Measurements from ENCODE around the gene KRTAP12-4. TPM values are rescaled to one million over a fixed set of nuclear protein-coding genes. Genes with fewer than 3 reads are reported as not detected.
A peak's percentile ranks its signal among the peaks of the same experiment; 100 is the strongest.

Gene KRTAP12-4
- total and polyA plus RNA-seq, 7 donors: not detected

DNA sequence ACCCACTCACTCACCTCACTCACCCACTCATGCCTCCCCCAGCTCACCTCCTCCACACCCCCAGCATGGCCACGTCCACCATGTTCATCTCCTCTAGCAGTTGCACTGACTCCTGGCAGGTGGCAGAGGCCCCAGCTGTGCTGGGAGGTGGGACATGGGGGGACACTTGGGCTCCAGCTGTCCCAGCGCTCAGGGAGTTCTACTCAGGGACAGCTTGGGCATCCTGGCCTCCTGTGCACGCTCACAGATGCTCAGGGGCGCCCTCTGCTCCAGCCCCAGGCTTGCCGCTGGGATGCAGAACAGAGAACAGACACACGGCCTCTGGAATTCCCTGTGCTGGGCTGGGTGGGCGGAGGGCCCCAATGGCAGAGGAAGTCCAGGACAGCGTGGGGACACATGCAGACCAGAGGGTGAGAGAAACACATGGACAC lies 37.4 kb downstream of the KRTAP12-4 start:
- ATAC-seq: no peak
- no peak for DNase-seq

DNA sequence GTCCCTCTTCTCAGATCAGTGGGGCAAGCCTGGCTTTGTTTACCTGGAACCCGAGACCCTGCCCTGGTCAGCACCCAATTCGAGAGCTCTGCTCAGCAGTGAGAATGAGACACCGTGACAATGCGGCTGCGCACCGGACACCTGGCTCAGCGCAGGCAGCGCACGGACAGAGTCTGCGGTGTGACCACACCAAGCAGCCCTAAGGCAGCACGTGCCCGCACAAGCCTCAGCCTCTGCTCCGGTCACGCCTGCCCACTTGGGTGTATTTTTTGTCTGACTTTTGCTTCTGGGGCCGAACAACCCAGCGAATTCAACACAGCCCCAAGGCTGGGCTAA lies 37.9 kb downstream of the KRTAP12-4 start:
- no peak for DNase-seq
- Histone ChIP-seq H3K9me3 (no peaks in the 10 kb centered on the region), H3K4me3 (no peak overlapping the region), H3K36me3 (ENCODE audit: insufficient read depth in 1 of 2, low read depth in 1 of 2) (no peaks in the 10 kb centered on the region), H3K27me3 (ENCODE audit: insufficient read depth in 3 of 3, low read length in 2 of 3) (peaks cover 0 to 39% (median 13%) of the 10 kb centered on the region in 3 donors), H3K4me1 (no peaks in the 10 kb centered on the region), H3K27ac (no peak overlapping the region)
- no peak for ATAC-seq
- TF ChIP-seq, protein P1, sequence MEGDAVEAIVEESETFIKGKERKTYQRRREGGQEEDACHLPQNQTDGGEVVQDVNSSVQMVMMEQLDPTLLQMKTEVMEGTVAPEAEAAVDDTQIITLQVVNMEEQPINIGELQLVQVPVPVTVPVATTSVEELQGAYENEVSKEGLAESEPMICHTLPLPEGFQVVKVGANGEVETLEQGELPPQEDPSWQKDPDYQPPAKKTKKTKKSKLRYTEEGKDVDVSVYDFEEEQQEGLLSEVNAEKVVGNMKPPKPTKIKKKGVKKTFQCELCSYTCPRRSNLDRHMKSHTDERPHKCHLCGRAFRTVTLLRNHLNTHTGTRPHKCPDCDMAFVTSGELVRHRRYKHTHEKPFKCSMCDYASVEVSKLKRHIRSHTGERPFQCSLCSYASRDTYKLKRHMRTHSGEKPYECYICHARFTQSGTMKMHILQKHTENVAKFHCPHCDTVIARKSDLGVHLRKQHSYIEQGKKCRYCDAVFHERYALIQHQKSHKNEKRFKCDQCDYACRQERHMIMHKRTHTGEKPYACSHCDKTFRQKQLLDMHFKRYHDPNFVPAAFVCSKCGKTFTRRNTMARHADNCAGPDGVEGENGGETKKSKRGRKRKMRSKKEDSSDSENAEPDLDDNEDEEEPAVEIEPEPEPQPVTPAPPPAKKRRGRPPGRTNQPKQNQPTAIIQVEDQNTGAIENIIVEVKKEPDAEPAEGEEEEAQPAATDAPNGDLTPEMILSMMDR (IDR thresholded peaks at IDR 0.05): no peak
- intact Hi-C loops (cut with DNase I): no loop called here
- 53 to 71% (median 64%) methylated on average over 16 of the region's 16 CpGs for WGBS, 3 donors

More for the DNA sequence above, 37.4 kb downstream of the KRTAP12-4 start:
- peaks cover 0 to 39% (median 8%) of the 10 kb centered on the region in 3 donors for H3K27me3 ChIP-seq (ENCODE audit: insufficient read depth in 3 of 3, low read length in 2 of 3)
- intact Hi-C loops (cut with DNase I): no loop called here
- H3K4me1 ChIP-seq: no peaks in the 10 kb centered on the region
- H3K4me3 ChIP-seq: no peak overlapping the region
- 40 to 52% (median 45%) methylated on average over 8 of the region's 8 CpGs for WGBS, 3 donors
- TF ChIP-seq, protein P1 (IDR thresholded peaks at IDR 0.05): no peak
- no peaks in the 10 kb centered on the region for H3K36me3 ChIP-seq (ENCODE audit: insufficient read depth in 1 of 2, low read depth in 1 of 2)
- H3K9me3 ChIP-seq: no peaks in the 10 kb centered on the region
- H3K27ac ChIP-seq: no peak overlapping the region

DNA sequence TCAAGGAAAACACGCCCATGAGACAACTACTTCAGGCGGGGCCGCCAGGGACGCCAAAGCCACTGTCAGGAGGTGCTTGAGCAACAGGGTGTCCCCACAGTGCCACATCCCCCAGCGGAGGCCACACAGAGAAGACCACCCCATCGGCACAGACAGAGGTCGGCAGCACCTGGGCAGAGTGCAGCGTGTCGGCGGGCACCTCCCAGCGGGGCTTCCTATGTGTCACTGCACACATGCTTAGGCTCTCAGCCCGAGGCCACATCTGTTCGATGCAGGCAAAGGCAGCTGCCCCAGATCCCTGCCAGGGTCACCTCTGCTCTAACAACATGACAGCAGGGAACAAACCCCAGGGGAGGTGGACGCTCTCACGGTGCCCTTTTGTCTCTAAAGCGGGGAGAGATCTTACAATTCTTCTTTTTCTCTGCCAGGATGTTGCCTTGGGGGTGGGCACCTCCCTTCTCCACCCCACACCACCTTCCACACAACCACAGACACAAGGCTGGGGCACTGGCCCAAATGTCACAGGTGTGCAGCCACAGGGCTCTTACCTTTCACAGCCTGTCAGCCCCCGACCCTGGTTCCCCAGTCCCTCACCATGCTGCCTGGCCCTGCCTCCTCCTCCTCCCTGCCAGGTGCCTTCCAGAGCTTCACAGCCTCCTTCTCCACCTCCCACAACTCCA lies 38.4 kb downstream of the KRTAP12-4 start:
- no peak for ATAC-seq
- TF ChIP-seq, protein P1 (IDR thresholded peaks at IDR 0.05): no peak
- H3K27ac ChIP-seq: no peak overlapping the region
- no peaks in the 10 kb centered on the region for H3K9me3 ChIP-seq
- intact Hi-C loops (cut with DNase I): no loop called here
- DNase-seq: peak in 1 of 2 donors; percentile 47
- peaks cover 0 to 39% (median 13%) of the 10 kb centered on the region in 3 donors for H3K27me3 ChIP-seq (ENCODE audit: insufficient read depth in 3 of 3, low read length in 2 of 3)
- no peaks in the 10 kb centered on the region for H3K4me1 ChIP-seq
- WGBS, 3 donors: 43 to 44% (median 44%) methylated on average over 17 of the region's 17 CpGs
- H3K36me3 ChIP-seq (ENCODE audit: insufficient read depth in 1 of 2, low read depth in 1 of 2): no peaks in the 10 kb centered on the region
- no peak overlapping the region for H3K4me3 ChIP-seq

DNA sequence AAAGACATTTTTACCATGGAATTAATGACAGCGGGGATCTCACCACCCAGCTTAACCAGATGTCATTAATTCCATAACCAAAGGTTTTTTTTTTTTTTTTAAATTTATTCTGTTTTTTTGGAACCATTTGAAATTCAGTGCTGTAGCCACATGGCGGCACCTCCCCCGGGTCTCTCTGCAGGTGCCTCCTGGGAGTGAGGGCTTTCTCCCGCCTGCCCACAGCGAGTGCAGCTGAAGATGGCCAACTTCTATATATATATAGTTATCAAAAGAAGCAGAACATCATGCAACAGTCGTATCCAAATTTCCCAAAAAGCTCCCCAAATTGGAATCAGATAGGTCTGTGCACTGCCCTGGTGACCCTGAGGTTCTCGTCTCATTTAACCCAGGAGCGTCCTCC lies 39.0 kb downstream of the KRTAP12-4 start:
- TF ChIP-seq, protein P1 (IDR thresholded peaks at IDR 0.05): no peak
- ATAC-seq (no peak), DNase-seq (no peak)
- H3K36me3 ChIP-seq (ENCODE audit: insufficient read depth in 1 of 2, low read depth in 1 of 2): no peaks in the 10 kb centered on the region
- WGBS, 3 donors: 60 to 64% (median 62%) methylated on average over 8 of the region's 8 CpGs
- H3K27ac ChIP-seq: no peak overlapping the region
- H3K4me1 ChIP-seq: no peaks in the 10 kb centered on the region
- intact Hi-C loops (cut with DNase I): no loop called here
- H3K9me3 ChIP-seq: no peaks in the 10 kb centered on the region
- H3K4me3 ChIP-seq: no peak overlapping the region
- peaks cover 0 to 39% (median 13%) of the 10 kb centered on the region in 3 donors for H3K27me3 ChIP-seq (ENCODE audit: insufficient read depth in 3 of 3, low read length in 2 of 3)

DNA sequence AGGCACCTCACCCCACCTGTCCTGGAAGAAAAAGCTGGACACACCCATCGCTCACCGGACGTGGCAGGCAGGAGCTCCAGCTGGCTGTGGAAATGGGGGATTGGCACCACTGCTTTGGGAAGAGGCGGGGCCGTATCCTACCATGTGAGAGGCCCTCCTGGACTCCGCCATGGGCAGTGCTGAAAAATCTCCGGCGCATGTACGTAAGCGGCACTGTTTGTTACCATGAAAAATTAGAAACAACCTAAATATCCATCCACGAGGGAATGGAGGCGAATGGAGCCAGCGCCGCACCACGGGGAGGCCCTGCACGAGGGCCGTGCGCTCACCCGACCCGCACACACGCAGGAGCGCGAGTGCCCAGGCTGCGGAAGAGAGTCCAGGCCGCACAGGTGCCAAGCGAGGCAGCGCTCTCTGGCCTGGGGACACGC lies 39.5 kb downstream of the KRTAP12-4 start:
- Histone ChIP-seq H3K4me1 (no peaks in the 10 kb centered on the region), H3K4me3 (no peak overlapping the region), H3K9me3 (no peaks in the 10 kb centered on the region), H3K36me3 (ENCODE audit: insufficient read depth in 1 of 2, low read depth in 1 of 2) (no peaks in the 10 kb centered on the region), H3K27me3 (ENCODE audit: insufficient read depth in 3 of 3, low read length in 2 of 3) (peaks cover 0 to 39% (median 13%) of the 10 kb centered on the region in 3 donors), H3K27ac (no peak overlapping the region)
- ATAC-seq (no peak), DNase-seq (no peak)
- 72 to 81% (median 80%) methylated on average over 28 of the region's 28 CpGs for WGBS, 3 donors
- TF ChIP-seq, protein P1 (IDR thresholded peaks at IDR 0.05): no peak
- intact Hi-C loops (cut with DNase I): no loop called here
